Activated CD4-positive, alpha-beta memory T cell treated with anti-CD3 and anti-CD28 coated beads for 36 hours (primary cell): Measurements from ENCODE around the gene CTNNA3. TPM values are rescaled to one million over a fixed set of nuclear protein-coding genes. Genes with fewer than 3 reads are reported as not detected.

Source experiments
- CTCF ChIA-PET: fragments of 350-600 bp; sonication (Branson Sonifier 250); formaldehyde crosslinking; loops from one replicate; lab custom pipeline; 2021; ENCODE audit warnings: antibody characterized with exemption, inconsistent platforms; lab: Charles Lee
- POLR2A ChIA-PET: fragments of 350-600 bp; sonication (Branson Sonifier 250); formaldehyde crosslinking; loops from one replicate; lab custom pipeline; 2021; ENCODE audit warnings: antibody characterized with exemption; lab: Charles Lee
- DNase-seq: peaks from one replicate; pipeline ENCODE4 v3.0.0-alpha.2; 2020
- H3K27ac Mint-ChIP-seq: one replicate; pipeline ENCODE4 v1.8.0; 2021; ENCODE audit warnings: mixed read lengths
- H3K27me3 Mint-ChIP-seq: one replicate; pipeline ENCODE4 v1.8.0; 2021; ENCODE audit warnings: mixed read lengths
- H3K36me3 Mint-ChIP-seq: one replicate; pipeline ENCODE4 v1.8.0; 2021; ENCODE audit warnings: mixed read lengths
- H3K4me1 Mint-ChIP-seq: one replicate; pipeline ENCODE4 v1.8.0; 2021; ENCODE audit warnings: low read depth, mixed read lengths
- H3K4me3 Mint-ChIP-seq: one replicate; pipeline ENCODE4 v1.8.0; 2021; ENCODE audit warnings: mild to moderate bottlenecking, mixed read lengths
- H3K9me3 Mint-ChIP-seq: one replicate; pipeline ENCODE4 v1.8.0; 2021; ENCODE audit warnings: mixed read lengths
- intact Hi-C: fragments of 100-400 bp; cut with micrococcal nuclease; formaldehyde crosslinking; loops from one replicate; pipeline ENCODE4 v1.15.1; 2023
- total RNA-seq, 2 experiments: library from RNA; stranded (reverse); gene quantifications; one replicate each; pipeline ENCODE4 v1.2.3, GENCODE V29; 2021

Gene CTNNA3
- total RNA-seq, 2 experiments from 2014 or later = not detected

DNA sequence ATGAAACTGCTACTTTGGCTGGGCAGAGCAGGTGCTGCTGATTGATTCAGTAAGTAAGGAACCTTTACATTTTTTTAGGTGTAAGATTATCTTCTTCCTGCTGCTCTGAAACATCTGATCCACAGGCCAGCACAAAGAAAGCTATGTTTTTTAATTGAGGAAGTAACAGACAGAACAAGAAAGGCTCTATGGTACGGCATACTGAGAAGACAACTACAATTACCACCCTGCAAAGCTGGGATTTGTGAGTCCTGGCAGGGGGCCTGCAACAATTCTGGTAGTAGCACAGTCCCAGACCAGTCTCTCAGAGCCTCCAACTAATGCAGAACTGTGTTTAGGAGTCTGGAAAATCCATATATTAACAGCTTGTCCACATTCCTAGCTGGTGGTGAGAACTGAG lies 873.2 kb downstream of the CTNNA3 start:
- Mint-ChIP-seq H3K27ac (no peak overlapping the region), H3K9me3 (no peaks in the 10 kb centered on the region), H3K4me3 (no peak overlapping the region), H3K27me3 (no peaks in the 10 kb centered on the region), H3K36me3 (no peaks in the 10 kb centered on the region), H3K4me1 (no peaks in the 10 kb centered on the region)
- DNase-seq = no peak
- ChIA-PET CTCF (no interaction called here), POLR2A (no interaction called here)
- intact Hi-C loops = no loop called here

DNA sequence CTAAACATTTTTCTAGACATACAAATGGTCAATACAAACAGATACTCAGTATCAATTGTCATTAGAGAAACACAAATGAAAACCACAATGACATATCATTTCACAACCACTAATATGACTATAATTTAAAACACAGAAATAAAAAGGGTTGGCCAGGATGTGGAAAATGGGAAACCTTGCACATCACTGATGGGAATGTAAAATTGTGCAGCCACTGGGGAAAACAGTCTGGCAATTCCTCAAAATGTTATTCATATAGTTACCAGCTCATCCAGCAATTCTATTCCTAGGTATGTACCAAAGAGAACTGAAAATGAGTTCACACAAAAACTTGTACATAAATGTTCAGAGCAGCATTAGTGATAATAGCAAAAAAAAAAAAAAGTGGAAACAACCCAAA lies 876.3 kb downstream of the CTNNA3 start:
- Mint-ChIP-seq H3K9me3 (no peaks in the 10 kb centered on the region), H3K27me3 (no peaks in the 10 kb centered on the region), H3K36me3 (no peaks in the 10 kb centered on the region), H3K4me1 (no peaks in the 10 kb centered on the region), H3K4me3 (no peak overlapping the region), H3K27ac (no peak overlapping the region)
- intact Hi-C loops = no loop called here
- CTCF ChIA-PET = no interaction called here
- no peak for DNase-seq
- POLR2A ChIA-PET = no interaction called here

DNA sequence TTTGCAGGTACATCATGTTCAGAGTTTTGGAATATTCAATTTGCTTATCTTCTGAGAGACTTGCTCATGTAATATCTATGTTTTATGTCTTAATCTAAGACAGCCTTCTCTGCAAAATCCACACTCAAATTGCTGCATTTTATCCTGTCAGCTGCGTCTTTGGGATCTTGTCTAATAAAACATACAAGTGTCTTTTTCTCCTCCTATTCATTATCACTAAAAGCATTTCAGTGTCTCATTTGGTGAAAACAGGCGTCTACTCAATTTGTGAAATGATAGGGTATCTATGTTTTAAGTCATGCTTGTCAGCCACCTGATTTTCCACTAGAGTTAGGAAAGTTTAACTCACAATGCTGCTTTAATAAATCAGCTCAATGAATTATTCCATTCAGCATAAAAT lies 882.9 kb downstream of the CTNNA3 start:
- Mint-ChIP-seq H3K4me3 (no peak overlapping the region), H3K27me3 (no peaks in the 10 kb centered on the region), H3K9me3 (peaks cover 2% of the 10 kb centered on the region), H3K36me3 (no peaks in the 10 kb centered on the region), H3K4me1 (no peaks in the 10 kb centered on the region), H3K27ac (no peak overlapping the region)
- DNase-seq = no peak
- intact Hi-C loops = no loop called here
- ChIA-PET POLR2A (no interaction called here), CTCF (no interaction called here)

DNA sequence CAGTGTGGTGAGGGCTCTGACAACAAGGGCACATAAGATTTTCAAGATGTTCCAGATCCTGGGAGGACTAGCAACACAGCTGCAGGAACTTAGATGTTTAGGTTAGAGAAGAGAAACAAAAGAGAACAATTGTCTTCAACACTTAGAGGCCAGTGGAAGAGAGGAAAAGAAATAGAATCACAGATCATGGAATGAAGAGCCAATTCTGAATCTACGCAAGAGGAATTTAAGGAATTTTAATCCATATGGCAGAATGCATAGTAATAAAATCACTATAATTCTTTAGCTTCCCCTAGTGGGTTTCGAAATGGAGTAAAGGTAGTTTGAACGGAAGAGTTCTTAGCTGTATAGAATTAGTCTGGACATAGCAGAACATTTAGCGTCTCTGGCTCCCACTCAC lies 884.8 kb downstream of the CTNNA3 start:
- Mint-ChIP-seq H3K27ac (no peak overlapping the region), H3K9me3 (peaks cover 2% of the 10 kb centered on the region), H3K4me3 (no peak overlapping the region), H3K36me3 (no peaks in the 10 kb centered on the region), H3K4me1 (no peaks in the 10 kb centered on the region), H3K27me3 (no peaks in the 10 kb centered on the region)
- ChIA-PET CTCF (no interaction called here), POLR2A (no interaction called here)
- intact Hi-C loops = no loop called here
- no peak for DNase-seq

DNA sequence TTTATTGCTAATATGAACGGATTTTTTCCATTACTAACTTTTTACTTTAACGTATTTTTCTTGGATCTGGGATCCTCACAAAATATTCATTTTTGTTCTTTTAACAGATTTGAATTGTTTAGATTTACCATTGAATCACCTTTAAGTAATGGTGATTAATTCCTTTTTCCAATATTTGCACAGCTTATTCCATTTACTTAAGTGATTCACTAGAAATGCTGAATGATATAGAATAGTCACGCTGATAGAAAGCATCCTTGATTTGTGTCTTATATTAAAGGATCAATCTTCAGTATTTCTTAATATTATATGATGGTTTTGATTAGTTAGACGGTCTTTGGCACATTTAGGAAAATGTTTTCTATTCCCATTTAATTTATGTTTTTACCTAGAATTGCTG lies 886.6 kb downstream of the CTNNA3 start:
- H3K4me3 Mint-ChIP-seq = no peak overlapping the region
- no peaks in the 10 kb centered on the region for H3K36me3 Mint-ChIP-seq
- POLR2A ChIA-PET = no interaction called here
- H3K4me1 Mint-ChIP-seq = no peaks in the 10 kb centered on the region
- DNase-seq = no peak
- H3K27me3 Mint-ChIP-seq = no peaks in the 10 kb centered on the region
- peaks cover 2% of the 10 kb centered on the region for H3K9me3 Mint-ChIP-seq
- CTCF ChIA-PET = no interaction called here
- no peak overlapping the region for H3K27ac Mint-ChIP-seq
- intact Hi-C loops = no loop called here

DNA sequence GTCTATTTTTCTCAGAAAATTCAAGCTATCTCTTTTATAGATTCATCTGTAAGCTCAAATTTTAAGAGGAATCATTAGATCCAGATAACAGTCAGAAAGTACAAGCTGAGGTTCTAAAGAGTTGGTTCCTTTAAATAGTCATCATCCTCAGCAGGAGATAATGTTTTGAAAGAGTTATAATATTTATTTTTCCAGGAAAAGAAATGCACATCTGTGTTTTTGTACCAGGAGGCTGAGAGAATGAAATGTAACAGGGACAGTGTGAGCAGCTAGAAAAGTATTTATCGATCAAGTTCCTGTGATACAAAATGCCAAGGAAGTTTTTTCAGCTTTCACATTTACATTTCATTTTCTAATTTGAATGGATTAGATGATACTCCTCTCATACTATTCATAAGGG lies 890.4 kb downstream of the CTNNA3 start:
- H3K4me1 Mint-ChIP-seq = no peaks in the 10 kb centered on the region
- H3K9me3 Mint-ChIP-seq = peaks cover 2% of the 10 kb centered on the region
- no peaks in the 10 kb centered on the region for H3K36me3 Mint-ChIP-seq
- no peak for DNase-seq
- intact Hi-C loops = no loop called here
- no peaks in the 10 kb centered on the region for H3K27me3 Mint-ChIP-seq
- CTCF ChIA-PET = no interaction called here
- H3K4me3 Mint-ChIP-seq = no peak overlapping the region
- H3K27ac Mint-ChIP-seq = no peak overlapping the region
- POLR2A ChIA-PET = no interaction called here

DNA sequence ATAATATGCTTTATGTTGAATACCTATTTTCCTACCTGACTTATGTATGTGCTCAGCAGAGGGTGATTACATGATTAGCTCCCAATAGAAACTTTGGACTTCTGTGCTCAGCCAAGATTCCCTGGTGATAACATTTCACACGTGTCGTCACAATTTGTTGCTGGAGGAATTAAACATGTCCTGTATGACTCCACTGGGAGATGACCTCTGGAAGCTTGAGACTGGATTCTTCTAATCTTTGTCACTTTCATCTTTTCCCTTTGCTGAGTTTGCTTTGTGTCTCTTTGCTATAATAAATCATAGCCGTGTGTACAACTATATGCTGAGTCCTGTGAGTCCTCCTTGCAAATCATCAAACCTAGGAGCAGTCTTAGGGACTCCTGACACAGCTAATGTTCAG lies 891.0 kb downstream of the CTNNA3 start:
- ChIA-PET CTCF (no interaction called here), POLR2A (no interaction called here)
- Mint-ChIP-seq H3K27me3 (no peaks in the 10 kb centered on the region), H3K4me1 (no peaks in the 10 kb centered on the region), H3K36me3 (no peaks in the 10 kb centered on the region), H3K9me3 (peaks cover 2% of the 10 kb centered on the region), H3K27ac (no peak overlapping the region), H3K4me3 (no peak overlapping the region)
- intact Hi-C loops = no loop called here
- DNase-seq = no peak

DNA sequence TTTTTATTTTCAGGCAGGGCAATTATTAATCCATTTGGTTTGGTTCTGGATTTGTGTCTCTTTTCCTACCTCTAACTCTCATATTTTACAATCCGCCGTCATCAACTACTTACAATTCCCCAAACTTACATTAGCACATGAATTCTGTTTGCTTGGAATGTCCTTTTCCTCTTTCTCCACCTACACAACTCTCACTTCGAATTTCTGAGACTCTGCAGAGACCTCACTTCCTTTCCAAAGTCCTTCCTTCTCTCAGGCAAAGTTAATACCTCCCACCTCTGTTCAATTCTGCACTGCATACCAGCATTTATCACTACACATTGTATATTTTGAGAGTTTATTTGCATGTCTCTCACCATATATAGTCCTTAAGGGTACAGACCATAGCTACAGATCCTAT lies 892.8 kb downstream of the CTNNA3 start:
- Mint-ChIP-seq H3K27ac (no peak overlapping the region), H3K4me1 (peaks cover 2% of the 10 kb centered on the region), H3K9me3 (no peaks in the 10 kb centered on the region), H3K4me3 (no peak overlapping the region), H3K36me3 (no peaks in the 10 kb centered on the region), H3K27me3 (no peaks in the 10 kb centered on the region)
- DNase-seq = no peak
- POLR2A ChIA-PET = no interaction called here
- CTCF ChIA-PET = no interaction called here
- intact Hi-C loops = no loop called here

DNA sequence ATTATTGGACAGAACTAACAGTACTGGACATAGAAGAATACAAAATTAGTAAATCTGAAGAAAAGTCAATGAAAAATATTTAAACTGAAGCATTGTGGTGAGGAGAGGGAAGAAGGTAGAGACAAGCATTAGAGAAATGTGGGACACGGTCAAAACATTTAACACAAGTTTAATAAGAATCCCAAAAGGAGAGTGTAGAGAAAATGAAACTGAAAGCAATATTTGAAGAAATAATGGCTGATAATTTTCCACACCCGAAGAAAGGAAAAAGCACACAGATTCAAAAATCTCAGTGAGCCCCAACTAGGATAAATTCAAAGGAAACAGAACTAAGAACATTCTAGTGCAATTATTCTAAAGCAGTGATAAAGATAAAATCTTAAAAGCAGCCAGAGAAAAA lies 896.5 kb downstream of the CTNNA3 start:
- H3K36me3 Mint-ChIP-seq = no peaks in the 10 kb centered on the region
- no peak overlapping the region for H3K4me3 Mint-ChIP-seq
- DNase-seq = no peak
- H3K27me3 Mint-ChIP-seq = no peaks in the 10 kb centered on the region
- intact Hi-C loops = no loop called here
- H3K27ac Mint-ChIP-seq = no peak overlapping the region
- peaks cover 2% of the 10 kb centered on the region for H3K4me1 Mint-ChIP-seq
- H3K9me3 Mint-ChIP-seq = no peaks in the 10 kb centered on the region
- POLR2A ChIA-PET = no interaction called here
- CTCF ChIA-PET = no interaction called here

DNA sequence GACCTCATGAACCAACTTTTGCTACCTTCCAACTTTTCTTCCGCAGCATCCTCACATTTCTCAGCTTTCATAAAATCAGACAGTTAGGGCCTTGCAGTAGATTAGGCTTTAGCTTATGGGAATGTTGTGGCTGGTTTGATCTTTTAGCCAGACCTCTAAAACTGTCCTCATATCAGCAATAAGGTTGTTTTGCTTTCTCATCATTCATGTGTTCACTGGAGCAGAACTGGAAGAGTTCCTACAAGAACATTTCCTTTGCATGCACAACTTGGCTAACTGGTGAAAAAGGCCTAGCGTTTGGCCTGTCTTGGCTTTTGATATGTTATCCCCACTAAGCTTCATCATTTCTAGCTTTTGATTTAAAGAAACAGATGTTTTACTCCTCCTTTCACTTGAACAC lies 900.1 kb downstream of the CTNNA3 start:
- intact Hi-C loops = no loop called here
- no peaks in the 10 kb centered on the region for H3K27me3 Mint-ChIP-seq
- H3K4me3 Mint-ChIP-seq = no peak overlapping the region
- peaks cover 2% of the 10 kb centered on the region for H3K4me1 Mint-ChIP-seq
- ChIA-PET CTCF (interaction anchor here (0.6 kb wide), 1 partner anchor 34 kb away, joined by 3 read pairs; no protein-coding TSS in a partner anchor), POLR2A (no interaction called here)
- DNase-seq = no peak
- H3K36me3 Mint-ChIP-seq = no peaks in the 10 kb centered on the region
- H3K9me3 Mint-ChIP-seq = no peaks in the 10 kb centered on the region
- no peak overlapping the region for H3K27ac Mint-ChIP-seq

DNA sequence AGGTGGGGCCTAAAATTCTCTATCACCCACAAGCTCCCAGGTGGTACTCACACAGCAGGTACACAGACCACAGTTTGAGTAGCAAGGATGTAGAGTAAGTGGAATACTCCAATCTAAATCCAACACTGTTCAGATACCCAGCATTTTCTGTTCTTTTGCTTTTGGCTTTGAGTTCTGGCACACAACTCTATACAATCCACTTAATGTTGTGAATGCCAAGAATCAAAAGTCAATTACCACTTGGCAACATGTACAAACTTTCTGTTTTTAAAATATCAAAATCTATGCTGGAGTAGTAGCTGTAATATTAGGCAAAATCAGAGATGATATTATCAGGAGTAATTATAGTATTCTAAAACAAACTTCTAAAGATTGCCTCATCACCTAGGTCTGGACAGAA lies 903.6 kb downstream of the CTNNA3 start:
- intact Hi-C loops = no loop called here
- DNase-seq = no peak
- POLR2A ChIA-PET = no interaction called here
- H3K4me1 Mint-ChIP-seq = no peaks in the 10 kb centered on the region
- no peak overlapping the region for H3K4me3 Mint-ChIP-seq
- H3K27me3 Mint-ChIP-seq = no peaks in the 10 kb centered on the region
- H3K9me3 Mint-ChIP-seq = no peaks in the 10 kb centered on the region
- no peaks in the 10 kb centered on the region for H3K36me3 Mint-ChIP-seq
- CTCF ChIA-PET = no interaction called here
- no peak overlapping the region for H3K27ac Mint-ChIP-seq

DNA sequence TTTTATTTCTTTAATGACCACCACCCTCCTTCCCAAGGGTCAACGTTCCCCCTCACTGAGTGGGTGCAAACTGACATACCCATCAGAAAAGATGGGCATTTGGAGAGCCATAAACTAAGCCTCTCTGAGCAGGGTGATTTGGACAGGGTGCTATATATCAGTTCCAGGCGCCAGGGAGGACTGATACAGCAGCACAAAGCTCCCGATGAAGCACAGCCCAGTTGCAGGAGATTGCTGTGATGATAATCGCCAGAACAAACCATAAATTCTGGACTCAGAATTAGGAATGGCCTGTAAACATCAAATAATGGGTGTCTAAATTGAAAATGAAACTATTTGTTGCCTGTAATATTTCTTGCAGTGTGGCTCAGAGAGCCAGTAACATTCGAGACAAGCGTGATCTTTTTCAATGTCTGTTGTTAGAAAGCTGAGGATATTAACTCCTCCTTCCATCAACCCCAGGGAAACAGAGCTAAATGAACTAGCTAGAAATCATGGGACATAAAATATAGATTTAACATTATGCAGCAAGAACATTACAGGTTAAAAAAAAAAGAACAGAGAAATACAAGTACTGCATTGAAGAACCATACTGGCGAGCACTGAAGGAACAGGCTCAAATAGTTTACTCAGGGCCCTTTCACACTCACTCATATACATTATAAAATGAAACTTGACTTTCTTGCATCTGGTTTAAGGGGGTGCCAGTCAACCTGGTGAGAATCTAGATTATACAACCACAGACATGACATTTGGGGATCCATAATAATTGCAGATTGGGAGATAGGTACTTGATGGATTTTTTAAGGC lies 907.6 kb downstream of the CTNNA3 start:
- intact Hi-C loops = no loop called here
- Mint-ChIP-seq H3K36me3 (no peaks in the 10 kb centered on the region), H3K27me3 (no peaks in the 10 kb centered on the region), H3K9me3 (no peaks in the 10 kb centered on the region), H3K27ac (no peak overlapping the region), H3K4me1 (no peaks in the 10 kb centered on the region), H3K4me3 (no peak overlapping the region)
- POLR2A ChIA-PET = no interaction called here
- DNase-seq = no peak
- CTCF ChIA-PET = no interaction called here

DNA sequence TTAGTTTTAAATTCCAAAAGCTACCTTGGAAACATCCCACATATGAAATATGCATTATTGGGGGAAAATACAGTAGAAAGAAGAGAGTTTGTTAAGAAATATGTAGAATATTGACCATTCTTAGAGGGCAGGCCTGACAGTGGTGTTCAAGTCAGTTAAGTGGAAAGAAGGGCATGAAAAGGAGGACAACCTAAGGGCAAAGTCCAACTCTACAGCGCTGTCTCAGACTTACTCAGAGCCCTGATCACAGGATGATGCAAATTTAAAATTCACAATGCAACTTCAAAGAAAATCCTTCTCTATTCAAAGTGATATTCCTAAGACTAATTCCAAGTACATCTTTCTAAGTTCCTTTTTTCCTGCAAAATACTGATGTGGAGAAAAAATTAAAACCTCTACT lies 909.3 kb downstream of the CTNNA3 start:
- H3K4me1 Mint-ChIP-seq = no peaks in the 10 kb centered on the region
- intact Hi-C loops = no loop called here
- H3K4me3 Mint-ChIP-seq = no peak overlapping the region
- no peaks in the 10 kb centered on the region for H3K36me3 Mint-ChIP-seq
- ChIA-PET CTCF (no interaction called here), POLR2A (no interaction called here)
- H3K27ac Mint-ChIP-seq = no peak overlapping the region
- no peaks in the 10 kb centered on the region for H3K9me3 Mint-ChIP-seq
- DNase-seq = no peak
- H3K27me3 Mint-ChIP-seq = no peaks in the 10 kb centered on the region
